Measurements from ENCODE around the gene KCNMA1.
A peak's percentile ranks its signal among the peaks of the same experiment; 100 is the strongest.

Gene KCNMA1

GRCh38 chr10:76962851-76963250 lies 674.8 kb downstream of the KCNMA1 start:
- no peak overlapping the region for H3K4me3 ChIP-seq (ENCODE audit: low read depth, low read length)
- no peak for DNase-seq (ENCODE audit: low read depth)
- TF ChIP-seq MAX (IDR thresholded peaks at IDR 0.05; ENCODE audit: low read depth, low read length) (no peak), POLR2A (IDR thresholded peaks at IDR 0.05; ENCODE audit: extremely low read depth, insufficient read length) (no peak), MYC (IDR thresholded peaks at IDR 0.05; ENCODE audit: low read depth, low read length) (no peak), CTCF (IDR thresholded peaks at IDR 0.05; ENCODE audit: low read depth, low read length) (no peak)

- TF ChIP-seq MAX (IDR thresholded peaks at IDR 0.05; ENCODE audit: low read depth, low read length) (no peak), MYC (IDR thresholded peaks at IDR 0.05; ENCODE audit: low read depth, low read length) (no peak), POLR2A (IDR thresholded peaks at IDR 0.05; ENCODE audit: extremely low read depth, insufficient read length) (no peak), CTCF (IDR thresholded peaks at IDR 0.05; ENCODE audit: low read depth, low read length) (no peak)
- no peak overlapping the region for H3K4me3 ChIP-seq (ENCODE audit: low read depth, low read length)
- DNase-seq (ENCODE audit: low read depth) = no peak
Observed at GRCh38 chr10:76961841-76962240, 675.8 kb downstream of the KCNMA1 start.

- TF ChIP-seq POLR2A (IDR thresholded peaks at IDR 0.05; ENCODE audit: extremely low read depth, insufficient read length) (no peak), MAX (IDR thresholded peaks at IDR 0.05; ENCODE audit: low read depth, low read length) (no peak), MYC (IDR thresholded peaks at IDR 0.05; ENCODE audit: low read depth, low read length) (no peak), CTCF (IDR thresholded peaks at IDR 0.05; ENCODE audit: low read depth, low read length) (no peak)
- no peak for DNase-seq (ENCODE audit: low read depth)
- no peak overlapping the region for H3K4me3 ChIP-seq (ENCODE audit: low read depth, low read length)
Observed at GRCh38 chr10:76959111-76959510, 678.5 kb downstream of the KCNMA1 start.

- no peak for DNase-seq (ENCODE audit: low read depth)
- no peak overlapping the region for H3K4me3 ChIP-seq (ENCODE audit: low read depth, low read length)
- no peak for TF ChIP-seq MYC (IDR thresholded peaks at IDR 0.05; ENCODE audit: low read depth, low read length)
- TF ChIP-seq MAX (IDR thresholded peaks at IDR 0.05; ENCODE audit: low read depth, low read length) = no peak
- no peak for TF ChIP-seq CTCF (IDR thresholded peaks at IDR 0.05; ENCODE audit: low read depth, low read length)
- no peak for TF ChIP-seq POLR2A (IDR thresholded peaks at IDR 0.05; ENCODE audit: extremely low read depth, insufficient read length)
Observed at GRCh38 chr10:76954838-76955237, 682.8 kb downstream of the KCNMA1 start.

- H3K4me3 ChIP-seq (ENCODE audit: low read depth, low read length) = no peak overlapping the region
- DNase-seq (ENCODE audit: low read depth) = no peak
- TF ChIP-seq MAX (IDR thresholded peaks at IDR 0.05; ENCODE audit: low read depth, low read length) (no peak), POLR2A (IDR thresholded peaks at IDR 0.05; ENCODE audit: extremely low read depth, insufficient read length) (no peak), CTCF (IDR thresholded peaks at IDR 0.05; ENCODE audit: low read depth, low read length) (no peak), MYC (IDR thresholded peaks at IDR 0.05; ENCODE audit: low read depth, low read length) (no peak)
Observed at GRCh38 chr10:76950354-76950753, 687.3 kb downstream of the KCNMA1 start.

- peak; percentile 37 for DNase-seq (ENCODE audit: low read depth)
- H3K4me3 ChIP-seq (ENCODE audit: low read depth, low read length) = no peak overlapping the region
- TF ChIP-seq CTCF (IDR thresholded peaks at IDR 0.05; ENCODE audit: low read depth, low read length) = no peak
- TF ChIP-seq MYC (IDR thresholded peaks at IDR 0.05; ENCODE audit: low read depth, low read length) = no peak
- no peak for TF ChIP-seq MAX (IDR thresholded peaks at IDR 0.05; ENCODE audit: low read depth, low read length)
- TF ChIP-seq POLR2A (IDR thresholded peaks at IDR 0.05; ENCODE audit: extremely low read depth, insufficient read length) = no peak
Observed at GRCh38 chr10:76946270-76946669, 691.3 kb downstream of the KCNMA1 start.

Measured in NB4 (cell line).